Activated CD4-positive, alpha-beta T cell treated with anti-CD3 and anti-CD28 coated beads, Interleukin-2, amount 10 ng/mL, durations not matched to agents 24 days and 14 days (primary cell): Measurements from ENCODE around the gene AK9. TPM values are rescaled to one million over a fixed set of nuclear protein-coding genes. Genes with fewer than 3 reads are reported as not detected.

Experiments used
- DNase-seq: peaks from one replicate; pipeline ENCODE4 v3.0.0; 2022
- H3K27ac Mint-ChIP-seq: one replicate; pipeline ENCODE4 v1.8.0; 2022; ENCODE audit warnings: mild to moderate bottlenecking, mixed read lengths
- H3K27me3 Mint-ChIP-seq: one replicate; pipeline ENCODE4 v1.8.0; 2022; ENCODE audit warnings: mixed read lengths
- H3K36me3 Mint-ChIP-seq: one replicate; pipeline ENCODE4 v1.8.0; 2022; ENCODE audit warnings: low read depth, mild to moderate bottlenecking, mixed read lengths
- H3K4me1 Mint-ChIP-seq: one replicate; pipeline ENCODE4 v1.8.0; 2021; ENCODE audit warnings: mixed read lengths
- H3K4me3 Mint-ChIP-seq: one replicate; pipeline ENCODE4 v1.8.0; 2022; ENCODE audit warnings: mild to moderate bottlenecking, moderate library complexity, mixed read lengths
- H3K9me3 Mint-ChIP-seq: one replicate; pipeline ENCODE4 v1.8.0; 2021; ENCODE audit warnings: mixed read lengths
- intact Hi-C: fragments of 100-400 bp; cut with micrococcal nuclease; formaldehyde crosslinking; loops from one replicate; pipeline ENCODE4 v1.15.1; 2023
- total RNA-seq: library from RNA; stranded (reverse); gene quantifications from 2 replicates; pipeline ENCODE4 v1.2.3, GENCODE V29; 2022

The AK9 gene
- total RNA-seq, 1 donor from 2014 or later = 2.1 TPM

DNA sequence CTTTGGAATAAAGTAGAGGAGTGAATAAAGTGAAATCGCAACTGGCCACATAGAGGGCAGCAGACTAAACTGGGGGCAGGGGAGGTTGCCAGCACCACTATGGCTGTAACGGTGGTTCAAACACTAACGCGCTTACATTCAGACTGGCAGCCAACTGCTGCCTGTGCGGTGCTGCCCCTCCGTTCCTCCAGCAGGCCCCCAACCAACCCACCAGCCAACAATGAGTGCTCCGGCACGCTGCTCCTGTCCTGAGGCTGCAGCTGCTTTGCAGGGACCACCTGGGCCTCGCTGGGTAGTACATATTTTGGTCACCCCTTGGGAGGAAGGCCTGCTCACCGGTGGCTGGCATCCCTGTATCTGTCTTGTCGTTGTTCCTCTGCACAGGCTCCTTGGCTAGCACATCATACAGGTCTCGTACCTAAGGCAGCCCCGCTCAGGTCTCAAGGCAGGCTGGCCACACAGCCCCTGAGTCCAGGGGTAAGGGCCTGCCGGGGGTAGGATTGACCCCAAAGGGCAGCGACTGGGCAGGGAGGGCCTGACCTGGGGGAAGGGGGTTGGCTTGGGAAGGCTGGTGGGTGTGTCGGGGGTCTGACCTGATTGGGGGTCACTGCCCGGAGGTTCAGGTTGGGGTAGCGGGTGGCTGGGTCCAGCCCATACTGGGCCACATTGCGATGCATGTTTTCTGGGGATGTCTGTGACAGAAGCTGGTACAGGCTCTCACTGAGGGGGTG lies 241.8 kb downstream of the AK9 start:
- no peaks in the 10 kb centered on the region for H3K9me3 Mint-ChIP-seq
- peaks cover 42% of the 10 kb centered on the region for H3K36me3 Mint-ChIP-seq
- H3K27ac Mint-ChIP-seq = peak overlapping the region; percentile 10
- peaks cover 38% of the 10 kb centered on the region for H3K4me1 Mint-ChIP-seq
- no peak overlapping the region for H3K4me3 Mint-ChIP-seq
- no peaks in the 10 kb centered on the region for H3K27me3 Mint-ChIP-seq
- intact Hi-C loops = no loop called here
- no peak for DNase-seq

DNA sequence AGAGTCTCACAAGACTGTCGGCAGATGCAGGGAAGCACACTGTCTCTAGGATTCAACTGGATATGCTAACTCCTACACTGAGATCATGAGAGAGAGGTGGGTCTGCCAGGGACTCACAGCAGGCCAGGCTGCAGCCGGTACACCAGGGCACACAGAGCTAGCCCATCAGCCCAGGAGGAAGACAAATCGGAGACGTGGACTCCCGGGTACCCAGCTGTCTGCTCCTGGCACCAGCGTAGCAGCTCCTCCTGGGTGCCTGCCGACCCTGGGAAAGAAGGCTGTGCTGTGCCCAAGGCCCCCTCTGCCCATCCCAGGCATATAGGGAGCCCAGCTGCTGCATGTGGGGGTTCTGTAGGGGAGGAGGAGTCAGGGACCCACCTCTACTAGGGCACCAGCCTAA lies 242.4 kb downstream of the AK9 start:
- H3K4me3 Mint-ChIP-seq = no peak overlapping the region
- H3K27me3 Mint-ChIP-seq = no peaks in the 10 kb centered on the region
- peaks cover 40% of the 10 kb centered on the region for H3K36me3 Mint-ChIP-seq
- no peak for DNase-seq
- peak overlapping the region; percentile 46 for H3K27ac Mint-ChIP-seq
- peaks cover 34% of the 10 kb centered on the region for H3K4me1 Mint-ChIP-seq
- H3K9me3 Mint-ChIP-seq = no peaks in the 10 kb centered on the region
- intact Hi-C loops = no loop called here

DNA sequence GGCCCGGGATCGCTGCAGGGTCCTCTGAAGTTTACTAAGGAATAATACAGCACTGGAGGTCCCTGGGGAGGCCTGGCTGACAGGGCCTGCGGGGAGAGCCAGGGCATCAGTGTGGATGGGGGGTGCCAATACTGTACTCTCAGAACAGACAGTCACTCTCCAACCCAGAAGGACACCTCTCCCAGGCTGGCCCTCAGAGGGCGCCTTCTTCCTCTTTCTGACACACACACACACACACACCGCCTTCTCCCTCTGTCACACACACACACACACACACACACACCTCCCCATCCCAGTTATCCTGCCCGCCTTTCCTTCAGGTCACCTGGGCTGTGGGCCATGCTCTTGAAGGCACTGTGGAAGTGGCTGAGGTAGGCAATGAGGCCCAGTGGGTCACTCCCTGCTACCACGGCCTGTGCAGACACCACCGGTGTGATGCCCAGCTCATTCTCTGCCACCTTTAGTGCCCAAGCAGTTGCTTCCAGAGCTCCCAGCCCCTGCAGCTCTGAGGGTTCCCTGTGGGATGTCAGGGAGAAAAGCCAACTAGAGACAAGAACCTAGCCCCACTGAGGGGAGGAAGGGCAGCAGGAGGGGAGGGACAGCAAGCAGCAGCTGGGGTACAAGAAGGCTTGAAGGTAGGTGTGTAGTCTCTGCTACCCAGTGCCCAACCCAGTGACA lies 243.0 kb downstream of the AK9 start:
- intact Hi-C loops = no loop called here
- DNase-seq = no peak
- H3K27me3 Mint-ChIP-seq = no peaks in the 10 kb centered on the region
- H3K4me1 Mint-ChIP-seq = peaks cover 37% of the 10 kb centered on the region
- H3K36me3 Mint-ChIP-seq = peaks cover 46% of the 10 kb centered on the region
- no peaks in the 10 kb centered on the region for H3K9me3 Mint-ChIP-seq
- no peak overlapping the region for H3K4me3 Mint-ChIP-seq
- H3K27ac Mint-ChIP-seq = peak overlapping the region; percentile 46

- Mint-ChIP-seq H3K9me3 (no peaks in the 10 kb centered on the region), H3K4me1 (peaks cover 40% of the 10 kb centered on the region), H3K27ac (no peak overlapping the region), H3K4me3 (no peak overlapping the region), H3K36me3 (peaks cover 47% of the 10 kb centered on the region), H3K27me3 (no peaks in the 10 kb centered on the region)
- no peak for DNase-seq
- intact Hi-C loops = no loop called here
These were observed 243.9 kb downstream of the AK9 start for GRCh38 chr6:109447087-109447486.

- intact Hi-C loops = no loop called here
- no peak overlapping the region for H3K4me3 Mint-ChIP-seq
- no peak for DNase-seq
- H3K36me3 Mint-ChIP-seq = peaks cover 47% of the 10 kb centered on the region
- H3K27ac Mint-ChIP-seq = no peak overlapping the region
- no peaks in the 10 kb centered on the region for H3K27me3 Mint-ChIP-seq
- peaks cover 41% of the 10 kb centered on the region for H3K4me1 Mint-ChIP-seq
- H3K9me3 Mint-ChIP-seq = no peaks in the 10 kb centered on the region
These were observed 244.5 kb downstream of the AK9 start for GRCh38 chr6:109446541-109446940.

- DNase-seq = no peak
- Mint-ChIP-seq H3K9me3 (no peaks in the 10 kb centered on the region), H3K4me3 (no peak overlapping the region), H3K27ac (no peak overlapping the region), H3K4me1 (peaks cover 46% of the 10 kb centered on the region), H3K27me3 (no peaks in the 10 kb centered on the region), H3K36me3 (peaks cover 50% of the 10 kb centered on the region)
- intact Hi-C loops = no loop called here
These were observed 244.9 kb downstream of the AK9 start for GRCh38 chr6:109446072-109446471.

- no peaks in the 10 kb centered on the region for H3K9me3 Mint-ChIP-seq
- no peaks in the 10 kb centered on the region for H3K27me3 Mint-ChIP-seq
- no peak for DNase-seq
- no peak overlapping the region for H3K4me3 Mint-ChIP-seq
- intact Hi-C loops = no loop called here
- H3K27ac Mint-ChIP-seq = peak overlapping the region; percentile 25
- peaks cover 44% of the 10 kb centered on the region for H3K4me1 Mint-ChIP-seq
- peaks cover 46% of the 10 kb centered on the region for H3K36me3 Mint-ChIP-seq
These were observed 245.6 kb downstream of the AK9 start for GRCh38 chr6:109445382-109445781.

- Mint-ChIP-seq H3K36me3 (peaks cover 45% of the 10 kb centered on the region), H3K4me3 (no peak overlapping the region), H3K27me3 (no peaks in the 10 kb centered on the region), H3K27ac (no peak overlapping the region), H3K9me3 (no peaks in the 10 kb centered on the region), H3K4me1 (peaks cover 35% of the 10 kb centered on the region)
- DNase-seq = no peak
- intact Hi-C loops = no loop called here
These were observed 247.5 kb downstream of the AK9 start for GRCh38 chr6:109443425-109443950.

Other genes starting within 250 kb of the AK9 start
- 41.4 and 42.5 TPM in 2 replicates for gene MICAL1, start 235.4 kb downstream of the AK9 start, total RNA-seq
- gene ZBTB24, start 208.0 kb downstream of the AK9 start, total RNA-seq = 18.9 and 19.6 TPM in 2 replicates
- gene FIG4, start 94 bp upstream of the AK9 start, total RNA-seq = 8.1 and 8.5 TPM in 2 replicates